ENCODE measurements around the gene CEP85L. TPM values are rescaled to one million over a fixed set of nuclear protein-coding genes. Genes with fewer than 3 reads are reported as not detected.
A peak's percentile ranks its signal among the peaks of the same experiment; 100 is the strongest.

Gene CEP85L
- polyA plus RNA-seq, 1 of the 3 experiments (the other 2 are of a cell fraction), result 1.1 TPM

DNA sequence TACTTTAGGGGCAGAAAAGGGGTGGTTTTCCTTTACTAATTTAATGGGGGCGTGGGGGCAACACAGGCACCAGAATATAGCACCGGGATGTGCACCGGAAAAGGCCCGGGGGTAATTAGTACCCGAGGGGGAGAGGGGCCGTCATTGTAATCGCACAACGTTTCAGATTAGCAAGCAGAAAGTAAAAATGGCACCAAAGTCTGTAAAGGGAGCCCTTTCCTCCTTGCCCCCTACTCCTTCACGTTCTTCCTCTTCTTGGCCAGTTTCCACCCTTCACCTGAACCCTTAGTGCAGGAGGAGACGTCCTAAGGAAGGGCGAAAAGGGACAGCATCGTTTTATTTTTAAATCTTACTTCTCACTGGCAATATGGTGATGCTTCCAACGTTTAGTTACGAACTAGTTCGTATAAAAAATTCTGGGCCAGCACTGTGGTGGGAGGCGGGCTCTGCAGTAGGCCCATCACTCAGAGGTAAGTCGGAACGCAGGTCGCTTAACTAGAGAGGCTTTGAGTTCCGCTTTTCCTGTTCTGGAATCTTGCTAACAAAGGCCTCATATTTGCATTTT is 742 bp upstream of the CEP85L start:
- no peaks in the 10 kb centered on the region for H3K9me3 ChIP-seq
- H3K27ac ChIP-seq (ENCODE audit: low read depth in 2 of 2, low read length in 1 of 2), result peak overlapping the region; percentile 68 to 86; a peak in 3 of 4 replicates
- WGBS (ENCODE audit: low lambda C conversion rate), result 71% methylated on average over 20 of the region's 20 CpGs
- H3K79me2 ChIP-seq (ENCODE audit: insufficient read depth), result peaks cover 37% of the 10 kb centered on the region
- H3F3A ChIP-seq (replicated peaks; ENCODE audit: insufficient read depth), result no peaks in the 10 kb centered on the region
- H3K36me3 ChIP-seq (replicated peaks in 1 of 2; ENCODE audit: control insufficient read depth in 1 of 2, insufficient read depth in 2 of 2, low read length in 1 of 2), result no peaks in the 10 kb centered on the region
- ChIA-PET POLR2A (interaction anchor here (1.0 kb wide), 1 partner anchor 118 kb away, joined by 4 read pairs; no protein-coding TSS in a partner anchor), CTCF (no interaction called here)
- H3K9ac ChIP-seq, result peak overlapping the region; percentile 71
- peak overlapping the region; percentile 99 for H2AFZ ChIP-seq (ENCODE audit: low read depth)
- TF ChIP-seq TAF1 (IDR thresholded peaks at IDR 0.05; ENCODE audit: borderline replicate concordance, low read depth, low read length), result no peak
- no peak for TF ChIP-seq GATA2 (CRISPR knock-in tag; IDR thresholded peaks at IDR 0.05)
- TF ChIP-seq, protein P1, sequence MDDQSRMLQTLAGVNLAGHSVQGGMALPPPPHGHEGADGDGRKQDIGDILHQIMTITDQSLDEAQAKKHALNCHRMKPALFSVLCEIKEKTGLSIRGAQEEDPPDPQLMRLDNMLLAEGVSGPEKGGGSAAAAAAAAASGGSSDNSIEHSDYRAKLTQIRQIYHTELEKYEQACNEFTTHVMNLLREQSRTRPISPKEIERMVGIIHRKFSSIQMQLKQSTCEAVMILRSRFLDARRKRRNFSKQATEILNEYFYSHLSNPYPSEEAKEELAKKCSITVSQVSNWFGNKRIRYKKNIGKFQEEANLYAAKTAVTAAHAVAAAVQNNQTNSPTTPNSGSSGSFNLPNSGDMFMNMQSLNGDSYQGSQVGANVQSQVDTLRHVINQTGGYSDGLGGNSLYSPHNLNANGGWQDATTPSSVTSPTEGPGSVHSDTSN (IDR thresholded peaks at IDR 0.05), result no peak
- no peak for TF ChIP-seq RCOR1 (IDR thresholded peaks at IDR 0.05; ENCODE audit: low read length)
- no peak for TF ChIP-seq YY1 (IDR thresholded peaks at IDR 0.05; ENCODE audit: low read depth)
- H3K4me2 ChIP-seq, result peak overlapping the region; percentile 77
- H3K4me1 ChIP-seq (ENCODE audit: control insufficient read depth in 1 of 2, insufficient read depth in 2 of 2, low read depth in 1 of 2, low read length in 1 of 2), result peaks cover 0 to 9% of the 10 kb centered on the region in 2 experiments; a peak in 2 of 4 replicates
- H3K4me3 ChIP-seq (ENCODE audit: low read depth in 2 of 2, low read length in 1 of 2), result peak overlapping the region; percentile 89 to 96
- DNase-seq, result no peak
- H3K27me3 ChIP-seq (ENCODE audit: insufficient read depth), result no peaks in the 10 kb centered on the region
- H3K9me2 ChIP-seq, result no peaks in the 10 kb centered on the region
- no peaks in the 10 kb centered on the region for H4K20me1 ChIP-seq (ENCODE audit: insufficient read depth)

DNA sequence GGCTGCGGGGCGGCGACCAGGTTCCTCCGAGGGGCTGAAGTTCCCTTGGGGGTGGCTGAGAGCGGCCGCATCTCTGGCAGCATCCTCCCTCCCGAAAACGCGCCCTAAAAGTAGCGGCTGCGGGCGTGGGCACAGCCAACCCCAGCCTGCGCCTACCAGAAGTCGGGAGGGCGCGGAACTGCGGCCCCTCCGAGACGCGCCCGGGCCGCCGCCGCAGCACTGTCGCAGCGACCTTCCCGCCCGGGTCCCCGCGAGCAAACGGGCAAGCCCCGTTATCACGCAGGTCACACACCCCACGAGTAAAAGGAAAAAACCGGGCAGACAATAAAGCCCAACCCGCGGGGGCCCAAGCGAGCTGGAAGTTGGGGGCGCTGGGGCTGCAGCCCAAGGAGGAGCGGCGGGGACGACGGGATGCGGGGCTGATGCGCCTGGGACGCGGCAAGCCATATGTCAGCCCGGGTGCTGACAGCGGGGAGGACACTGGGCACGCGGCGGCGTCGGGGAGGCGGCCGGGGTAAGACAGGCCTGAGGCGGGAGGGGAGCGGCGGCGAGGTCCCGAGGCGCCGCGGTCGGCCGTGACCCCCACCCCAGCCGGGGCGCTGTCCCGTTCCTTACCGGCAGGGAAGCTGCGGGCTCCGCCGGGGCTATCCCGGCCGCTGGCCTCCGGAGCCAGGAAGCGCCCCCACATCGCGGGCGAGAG is 659 bp downstream of the CEP85L start:
- Histone ChIP-seq H2AFZ (ENCODE audit: low read depth) (peak overlapping the region; percentile 90), H3K4me2 (peak overlapping the region; percentile 77), H3K79me2 (ENCODE audit: insufficient read depth) (peaks cover 51% of the 10 kb centered on the region), H3K27me3 (ENCODE audit: insufficient read depth) (no peaks in the 10 kb centered on the region), H3K9me2 (no peaks in the 10 kb centered on the region), H3K4me3 (ENCODE audit: low read depth in 2 of 2, low read length in 1 of 2) (peak overlapping the region; percentile 89 to 96), H3K36me3 (replicated peaks in 1 of 2; ENCODE audit: control insufficient read depth in 1 of 2, insufficient read depth in 2 of 2, low read length in 1 of 2) (no peaks in the 10 kb centered on the region), H3K9ac (peak overlapping the region; percentile 87), H3K4me1 (ENCODE audit: control insufficient read depth in 1 of 2, insufficient read depth in 2 of 2, low read depth in 1 of 2, low read length in 1 of 2) (peaks cover 0 to 9% of the 10 kb centered on the region in 2 experiments; a peak in 2 of 4 replicates), H3F3A (replicated peaks; ENCODE audit: insufficient read depth) (no peaks in the 10 kb centered on the region), H3K9me3 (no peaks in the 10 kb centered on the region), H3K27ac (ENCODE audit: low read depth in 2 of 2, low read length in 1 of 2) (peak overlapping the region; percentile 86 to 88), H4K20me1 (ENCODE audit: insufficient read depth) (no peaks in the 10 kb centered on the region)
- WGBS (ENCODE audit: low lambda C conversion rate), result 0% methylated on average over 5 of the region's 80 CpGs
- ChIA-PET CTCF (interaction anchor here (0.9 to 1.3 kb wide), 4 partner anchors 9 to 427 kb away, joined by 3 to 5 read pairs (median 4); partner anchors contain the start of gene FAM184A), POLR2A (interaction anchor here (1.0 kb wide), 1 partner anchor 119 kb away, joined by 4 read pairs; no protein-coding TSS in a partner anchor)
- peak; percentile 77 for DNase-seq
- TF ChIP-seq, protein P2, sequence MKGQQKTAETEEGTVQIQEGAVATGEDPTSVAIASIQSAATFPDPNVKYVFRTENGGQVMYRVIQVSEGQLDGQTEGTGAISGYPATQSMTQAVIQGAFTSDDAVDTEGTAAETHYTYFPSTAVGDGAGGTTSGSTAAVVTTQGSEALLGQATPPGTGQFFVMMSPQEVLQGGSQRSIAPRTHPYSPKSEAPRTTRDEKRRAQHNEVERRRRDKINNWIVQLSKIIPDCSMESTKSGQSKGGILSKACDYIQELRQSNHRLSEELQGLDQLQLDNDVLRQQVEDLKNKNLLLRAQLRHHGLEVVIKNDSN (IDR thresholded peaks at IDR 0.05; ENCODE audit: borderline replicate concordance, low read depth), result no peak
- TF ChIP-seq SMC3 (IDR thresholded peaks at IDR 0.05; ENCODE audit: low read depth, low read length) (no peak), GATA2 (CRISPR knock-in tag; IDR thresholded peaks at IDR 0.05) (no peak), RAD21 (IDR thresholded peaks at IDR 0.05; ENCODE audit: low read length) (no peak), TAF1 (IDR thresholded peaks at IDR 0.05; ENCODE audit: borderline replicate concordance, low read depth, low read length) (peak; percentile 10; the same call in 1 of the 2 replicates), NFIC (IDR thresholded peaks at IDR 0.05; ENCODE audit: borderline replicate concordance) (no peak), MEF2A (IDR thresholded peaks at IDR 0.05; ENCODE audit: borderline replicate concordance, low read depth) (no peak), YY1 (IDR thresholded peaks at IDR 0.05; ENCODE audit: low read depth) (no peak), FOXJ3 (CRISPR knock-in tag; IDR thresholded peaks at IDR 0.05) (no peak), RXRA (IDR thresholded peaks at IDR 0.05; ENCODE audit: borderline replicate concordance, low read depth) (no peak), TEAD4 (IDR thresholded peaks at IDR 0.05; ENCODE audit: borderline replicate concordance, insufficient read depth) (no peak), GABPA (IDR thresholded peaks at IDR 0.05; ENCODE audit: low read depth) (no peak), POLR2AphosphoS5 (IDR thresholded peaks at IDR 0.05; ENCODE audit: low read depth, low read length) (no peak), MXI1 (IDR thresholded peaks at IDR 0.05; ENCODE audit: low read depth, low read length) (no peak), FOXM1 (IDR thresholded peaks at IDR 0.05; ENCODE audit: low read depth) (peak; percentile 38; the same call in 1 of the 2 replicates)
- TF ChIP-seq, protein P3, sequence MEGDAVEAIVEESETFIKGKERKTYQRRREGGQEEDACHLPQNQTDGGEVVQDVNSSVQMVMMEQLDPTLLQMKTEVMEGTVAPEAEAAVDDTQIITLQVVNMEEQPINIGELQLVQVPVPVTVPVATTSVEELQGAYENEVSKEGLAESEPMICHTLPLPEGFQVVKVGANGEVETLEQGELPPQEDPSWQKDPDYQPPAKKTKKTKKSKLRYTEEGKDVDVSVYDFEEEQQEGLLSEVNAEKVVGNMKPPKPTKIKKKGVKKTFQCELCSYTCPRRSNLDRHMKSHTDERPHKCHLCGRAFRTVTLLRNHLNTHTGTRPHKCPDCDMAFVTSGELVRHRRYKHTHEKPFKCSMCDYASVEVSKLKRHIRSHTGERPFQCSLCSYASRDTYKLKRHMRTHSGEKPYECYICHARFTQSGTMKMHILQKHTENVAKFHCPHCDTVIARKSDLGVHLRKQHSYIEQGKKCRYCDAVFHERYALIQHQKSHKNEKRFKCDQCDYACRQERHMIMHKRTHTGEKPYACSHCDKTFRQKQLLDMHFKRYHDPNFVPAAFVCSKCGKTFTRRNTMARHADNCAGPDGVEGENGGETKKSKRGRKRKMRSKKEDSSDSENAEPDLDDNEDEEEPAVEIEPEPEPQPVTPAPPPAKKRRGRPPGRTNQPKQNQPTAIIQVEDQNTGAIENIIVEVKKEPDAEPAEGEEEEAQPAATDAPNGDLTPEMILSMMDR (IDR thresholded peaks at IDR 0.05), result no peak

Measured in SK-N-SH (cell line).